Mesendoderm (in vitro differentiated cells): ENCODE data around the gene SUN3. TPM values are rescaled to one million over a fixed set of nuclear protein-coding genes. Genes with fewer than 3 reads are reported as not detected.

Experiments
- DNase-seq: peaks from one replicate; pipeline ENCODE4 v3.0.0; 2013
- H2AK5ac ChIP-seq: 2 replicates; pipeline ENCODE4 v1.6.1; 2013; ENCODE audit warnings: low read length, inconsistent platforms
- H2BK120ac ChIP-seq: 2 replicates; pipeline ENCODE4 v1.6.1; 2013; ENCODE audit warnings: low read depth, mild to moderate bottlenecking, low read length, moderate library complexity, mixed read lengths
- H2BK15ac ChIP-seq: replicated peaks from 2 replicates; pipeline ENCODE4 v1.6.1; 2013; ENCODE audit warnings: low read depth, mild to moderate bottlenecking, moderate library complexity
- H2BK5ac ChIP-seq: 2 replicates; pipeline ENCODE4 v1.6.1; 2013; ENCODE audit warnings: low read length, inconsistent platforms
- H3K18ac ChIP-seq: 2 replicates; pipeline ENCODE4 v1.6.1; 2013; ENCODE audit warnings: mild to moderate bottlenecking, low read length, mixed read lengths
- H3K23ac ChIP-seq: one replicate; pipeline ENCODE4 v1.6.1; 2013; ENCODE audit warnings: low read length
- H3K27ac ChIP-seq: 2 replicates; pipeline ENCODE4 v1.5.1; 2013; ENCODE audit warnings: low read depth, mild to moderate bottlenecking, inconsistent platforms, low read length, moderate library complexity
- H3K27me3 ChIP-seq: 2 replicates; pipeline ENCODE4 v1.6.1; 2013; ENCODE audit warnings: low read length, control low read depth, mild to moderate bottlenecking, inconsistent platforms; ENCODE audit not compliant: insufficient read depth, poor library complexity
- H3K36me3 ChIP-seq: 2 replicates; pipeline ENCODE4 v1.6.1; 2013; ENCODE audit warnings: low read length, inconsistent platforms; ENCODE audit not compliant: control insufficient read depth, insufficient read depth
- H3K4ac ChIP-seq: one replicate; pipeline ENCODE4 v1.6.1; 2013; ENCODE audit warnings: low read depth, mild to moderate bottlenecking, low read length, moderate library complexity
- H3K4me1 ChIP-seq: 2 replicates; pipeline ENCODE4 v1.6.1; 2013; ENCODE audit warnings: low read depth, low read length, inconsistent platforms; ENCODE audit not compliant: control insufficient read depth
- H3K4me2 ChIP-seq: 2 replicates; pipeline ENCODE4 v1.6.1; 2013; ENCODE audit warnings: low read length
- H3K4me3 ChIP-seq: 2 replicates; pipeline ENCODE4 v1.5.1; 2013; ENCODE audit warnings: mild to moderate bottlenecking, low read length
- H3K56ac ChIP-seq: one replicate; pipeline ENCODE4 v1.6.1; 2013; ENCODE audit warnings: low read length
- H3K79me1 ChIP-seq: 2 replicates; pipeline ENCODE4 v1.6.1; 2013; ENCODE audit warnings: low read length, inconsistent platforms
- H3K79me2 ChIP-seq: 2 replicates; pipeline ENCODE4 v1.6.1; 2013; ENCODE audit warnings: mild to moderate bottlenecking, low read length; ENCODE audit not compliant: control insufficient read depth, insufficient read depth
- H3K9ac ChIP-seq: 2 replicates; pipeline ENCODE4 v1.6.1; 2013; ENCODE audit warnings: low read length, inconsistent platforms
- H4K5ac ChIP-seq: one replicate; pipeline ENCODE4 v1.6.1; 2013; ENCODE audit warnings: low read length
- H4K8ac ChIP-seq: one replicate; pipeline ENCODE4 v1.6.1; 2013; ENCODE audit warnings: low read depth, mild to moderate bottlenecking, control low read depth, low read length, moderate library complexity
- WGBS: extraction: QIAGEN DNeasy Blood & Tissue Kit; methylation state at CpG from one replicate; pipeline ENCODE4 v1.1.7; 2013; ENCODE audit warnings: low lambda C conversion rate, missing lambda C conversion rate; ENCODE audit not compliant: insufficient coverage; ENCODE audit errors: extremely low coverage; 5-methylcytosine and 5-hydroxymethylcytosine counted together
- polyA plus RNA-seq, 2 experiments: library from polyadenylated mRNA; stranded (reverse); fragments of 200-250 nt; gene quantifications; one replicate each; pipeline ENCODE4 v1.2.3, GENCODE V29; 2013

SUN3 gene, protein sequence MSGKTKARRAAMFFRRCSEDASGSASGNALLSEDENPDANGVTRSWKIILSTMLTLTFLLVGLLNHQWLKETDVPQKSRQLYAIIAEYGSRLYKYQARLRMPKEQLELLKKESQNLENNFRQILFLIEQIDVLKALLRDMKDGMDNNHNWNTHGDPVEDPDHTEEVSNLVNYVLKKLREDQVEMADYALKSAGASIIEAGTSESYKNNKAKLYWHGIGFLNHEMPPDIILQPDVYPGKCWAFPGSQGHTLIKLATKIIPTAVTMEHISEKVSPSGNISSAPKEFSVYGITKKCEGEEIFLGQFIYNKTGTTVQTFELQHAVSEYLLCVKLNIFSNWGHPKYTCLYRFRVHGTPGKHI
- polyA plus RNA-seq (2013, experiment 1 of 2): 0.13 TPM
- 0.10 TPM for polyA plus RNA-seq (2013, experiment 2 of 2)

DNA sequence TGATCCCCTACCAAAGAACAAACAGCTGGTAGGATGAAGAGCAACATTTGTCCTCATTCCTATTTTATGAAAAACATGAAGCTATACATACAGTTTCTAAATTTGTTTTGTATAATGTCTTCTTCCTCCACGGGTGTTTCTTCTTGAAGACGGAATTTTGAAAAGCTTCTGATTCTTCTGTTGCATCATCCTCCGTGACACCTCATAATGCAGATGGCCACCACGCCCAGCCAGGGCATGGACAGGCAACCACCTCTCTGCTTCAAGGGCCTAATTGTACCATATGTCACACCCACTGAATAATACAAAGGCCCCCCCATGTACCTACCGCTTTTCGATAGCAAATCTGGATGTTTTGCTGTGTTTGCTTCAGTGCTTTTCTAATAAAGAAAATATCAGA lies at the start of gene SUN3:
Gene SUN3, minus strand, starts transcription at position 170 of the 400 bp plus-strand sequence. Its CDS starts 169 bp downstream, at position 1.
- H3K27ac ChIP-seq: no peak within 1 kb of the TSS
- no peaks in the 10 kb centered on the region for H3K79me1 ChIP-seq
- no CpG with 5 or more reads among the region's 6 CpGs for WGBS
- no peak within 1 kb of the TSS for H3K23ac ChIP-seq
- H4K5ac ChIP-seq: no peak within 1 kb of the TSS
- no peak within 1 kb of the TSS for H3K4me3 ChIP-seq
- no peak within 1 kb of the TSS for H2BK15ac ChIP-seq
- H3K36me3 ChIP-seq: no peaks in the 10 kb centered on the region
- H3K79me2 ChIP-seq: no peaks in the 10 kb centered on the region
- no peaks in the 10 kb centered on the region for H3K27me3 ChIP-seq
- no peak within 1 kb of the TSS for H3K9ac ChIP-seq
- no peak within 1 kb of the TSS for H3K18ac ChIP-seq
- H2BK5ac ChIP-seq: no peak within 1 kb of the TSS
- no peaks in the 10 kb centered on the region for H3K4me1 ChIP-seq
- DNase-seq: no peak
- no peak within 1 kb of the TSS for H2AK5ac ChIP-seq
- H4K8ac ChIP-seq: no peak within 1 kb of the TSS
- no peak within 1 kb of the TSS for H3K4me2 ChIP-seq
- H3K56ac ChIP-seq: peak within 1 kb of the TSS; percentile 10
- H2BK120ac ChIP-seq: no peak within 1 kb of the TSS
- no peak within 1 kb of the TSS for H3K4ac ChIP-seq

DNA sequence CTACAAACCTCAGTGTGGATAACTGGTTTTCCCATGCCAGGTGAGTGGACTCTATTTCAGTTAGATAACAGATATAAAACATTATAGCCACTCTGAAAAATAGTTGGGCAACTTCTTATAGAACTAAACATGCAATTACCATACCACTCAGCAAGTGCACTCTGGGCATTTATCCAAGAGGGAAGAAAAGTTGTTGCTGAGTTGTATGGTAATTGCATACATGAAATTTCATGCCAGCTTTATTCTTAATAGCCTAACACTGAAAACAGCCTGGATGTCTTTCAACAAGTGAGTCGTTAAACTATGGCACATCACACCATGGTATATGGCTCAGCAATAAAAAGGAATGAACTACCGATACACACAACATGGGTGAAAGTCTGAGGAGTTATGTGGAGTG lies 49.6 kb upstream of the SUN3 start:
- no peak overlapping the region for H3K4me2 ChIP-seq
- H3K27me3 ChIP-seq: no peaks in the 10 kb centered on the region
- H3K56ac ChIP-seq: no peak overlapping the region
- no peak overlapping the region for H4K8ac ChIP-seq
- H3K4ac ChIP-seq: peak overlapping the region; percentile 48
- no CpG with 5 or more reads among the region's 2 CpGs for WGBS
- no peaks in the 10 kb centered on the region for H3K4me1 ChIP-seq
- no peak overlapping the region for H3K23ac ChIP-seq
- H3K36me3 ChIP-seq: no peaks in the 10 kb centered on the region
- no peak overlapping the region for H3K27ac ChIP-seq
- no peak overlapping the region for H3K9ac ChIP-seq
- H3K18ac ChIP-seq: no peak overlapping the region
- no peak overlapping the region for H2BK15ac ChIP-seq
- no peak for DNase-seq
- H3K4me3 ChIP-seq: no peak overlapping the region
- no peak overlapping the region for H2BK120ac ChIP-seq
- H3K79me2 ChIP-seq: no peaks in the 10 kb centered on the region
- no peak overlapping the region for H4K5ac ChIP-seq
- H2BK5ac ChIP-seq: no peak overlapping the region
- no peaks in the 10 kb centered on the region for H3K79me1 ChIP-seq
- H2AK5ac ChIP-seq: no peak overlapping the region

DNA sequence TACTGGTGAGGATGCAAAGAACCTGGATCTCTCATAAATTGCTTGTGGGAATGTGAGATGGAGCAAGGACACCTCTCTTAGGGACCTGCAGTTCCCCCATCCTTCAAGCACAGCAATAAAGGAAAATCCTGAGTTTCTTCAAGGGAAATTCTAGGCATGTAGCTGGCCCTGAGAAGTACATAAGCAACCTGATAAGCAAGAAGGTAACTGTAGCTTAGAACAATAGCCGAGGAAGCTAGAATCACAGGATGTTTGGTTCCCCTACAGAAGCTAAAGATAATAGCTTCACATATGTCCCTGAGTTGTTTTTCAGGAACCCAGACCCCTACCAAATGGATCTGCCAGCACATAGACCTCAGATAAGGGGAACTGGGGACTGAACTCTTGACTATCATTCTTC lies 48.5 kb upstream of the SUN3 start:
- no peak overlapping the region for H3K4me2 ChIP-seq
- no peaks in the 10 kb centered on the region for H3K79me2 ChIP-seq
- peak overlapping the region; percentile 23 for H3K27ac ChIP-seq
- no peak overlapping the region for H4K5ac ChIP-seq
- H3K4me1 ChIP-seq: no peaks in the 10 kb centered on the region
- no peak overlapping the region for H2BK5ac ChIP-seq
- DNase-seq: peak; percentile 67
- no peaks in the 10 kb centered on the region for H3K36me3 ChIP-seq
- H3K23ac ChIP-seq: no peak overlapping the region
- H3K18ac ChIP-seq: no peak overlapping the region
- H3K79me1 ChIP-seq: no peaks in the 10 kb centered on the region
- H4K8ac ChIP-seq: no peak overlapping the region
- H3K56ac ChIP-seq: no peak overlapping the region
- no peak overlapping the region for H2AK5ac ChIP-seq
- no peak overlapping the region for H3K9ac ChIP-seq
- no peak overlapping the region for H2BK15ac ChIP-seq
- H3K4me3 ChIP-seq: no peak overlapping the region
- no CpG with 5 or more reads among the region's 1 CpG for WGBS
- H2BK120ac ChIP-seq: peak overlapping the region; percentile 73
- no peak overlapping the region for H3K4ac ChIP-seq
- no peaks in the 10 kb centered on the region for H3K27me3 ChIP-seq

DNA sequence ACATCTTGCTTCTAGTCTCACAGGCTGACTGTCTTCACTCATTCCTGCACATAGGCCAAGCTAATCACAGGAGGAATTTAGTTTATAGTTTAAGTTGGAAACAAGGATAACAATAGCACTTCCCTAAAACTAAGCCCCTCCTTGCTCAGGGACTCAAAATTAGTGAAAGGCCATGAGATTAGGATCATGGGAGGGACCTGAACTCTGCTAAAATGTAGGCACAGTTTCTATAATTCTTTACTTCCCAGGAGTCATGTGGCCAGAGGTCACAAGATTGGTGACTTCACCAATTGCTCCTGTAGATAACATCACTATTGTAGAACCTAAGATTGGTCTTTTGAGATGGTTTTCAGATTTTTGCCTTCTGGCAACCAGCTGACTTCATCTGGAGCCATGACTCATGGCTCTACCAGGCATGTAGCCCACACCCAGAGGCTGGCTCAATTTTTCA lies 45.3 kb upstream of the SUN3 start:
- no peak overlapping the region for H2AK5ac ChIP-seq
- no peak overlapping the region for H2BK120ac ChIP-seq
- no peak overlapping the region for H3K27ac ChIP-seq
- no peaks in the 10 kb centered on the region for H3K27me3 ChIP-seq
- H3K79me2 ChIP-seq: no peaks in the 10 kb centered on the region
- no peak overlapping the region for H3K4me2 ChIP-seq
- no peak overlapping the region for H3K4me3 ChIP-seq
- DNase-seq: no peak
- H3K18ac ChIP-seq: no peak overlapping the region
- H3K79me1 ChIP-seq: no peaks in the 10 kb centered on the region
- no peak overlapping the region for H4K8ac ChIP-seq
- no peaks in the 10 kb centered on the region for H3K36me3 ChIP-seq
- no peak overlapping the region for H2BK5ac ChIP-seq
- no peak overlapping the region for H3K9ac ChIP-seq
- H4K5ac ChIP-seq: no peak overlapping the region
- no peaks in the 10 kb centered on the region for H3K4me1 ChIP-seq
- no peak overlapping the region for H2BK15ac ChIP-seq
- no peak overlapping the region for H3K56ac ChIP-seq
- H3K4ac ChIP-seq: no peak overlapping the region
- H3K23ac ChIP-seq: no peak overlapping the region

DNA sequence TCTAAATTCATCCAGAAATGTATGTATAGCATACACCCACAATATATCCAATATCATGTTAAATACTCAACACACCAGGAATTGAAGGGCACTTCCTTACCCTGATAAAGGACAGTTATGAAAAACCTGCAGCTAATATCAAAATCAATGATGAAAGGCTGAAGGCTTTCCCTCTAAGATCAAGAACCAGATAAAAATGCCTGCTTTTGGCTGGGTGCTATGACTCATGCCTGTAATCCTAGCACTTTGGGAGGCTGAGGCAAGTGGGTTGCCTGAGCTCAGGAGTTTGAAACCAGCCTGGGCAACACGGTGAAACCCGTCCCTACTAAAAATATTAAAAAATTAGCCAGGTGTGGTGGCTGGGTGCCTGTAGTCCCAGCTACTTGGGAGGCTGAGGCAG lies 38.6 kb upstream of the SUN3 start:
- Histone ChIP-seq H3K4ac (no peak overlapping the region), H3K79me1 (no peaks in the 10 kb centered on the region), H3K36me3 (no peaks in the 10 kb centered on the region), H3K4me3 (no peak overlapping the region), H2BK15ac (no peak overlapping the region), H3K18ac (no peak overlapping the region), H3K23ac (no peak overlapping the region), H2AK5ac (no peak overlapping the region), H3K79me2 (no peaks in the 10 kb centered on the region), H3K27me3 (no peaks in the 10 kb centered on the region), H3K27ac (no peak overlapping the region), H2BK5ac (no peak overlapping the region), H4K8ac (no peak overlapping the region), H3K4me1 (no peaks in the 10 kb centered on the region), H3K4me2 (no peak overlapping the region), H3K9ac (no peak overlapping the region), H2BK120ac (no peak overlapping the region), H4K5ac (no peak overlapping the region), H3K56ac (no peak overlapping the region)
- no CpG with 5 or more reads among the region's 2 CpGs for WGBS
- DNase-seq: no peak

DNA sequence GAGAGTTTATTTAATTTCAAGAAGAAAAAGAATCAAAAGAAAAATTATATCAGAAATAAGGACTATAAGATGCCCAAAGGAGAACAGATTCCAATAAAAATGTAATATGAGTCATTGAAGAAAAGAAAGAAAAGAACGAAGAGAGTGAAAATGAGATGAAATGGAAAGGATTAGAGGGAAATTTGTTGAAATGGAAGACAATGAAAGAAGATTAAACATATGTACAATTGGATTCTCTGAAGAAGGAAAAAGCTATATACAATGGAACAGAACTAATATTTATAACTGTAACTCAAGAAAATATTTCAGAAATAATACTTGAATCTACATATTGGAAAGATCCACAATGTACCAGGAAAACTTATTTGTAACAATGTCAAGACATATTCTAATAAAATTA lies 35.1 kb upstream of the SUN3 start:
- no peak overlapping the region for H2BK5ac ChIP-seq
- no peaks in the 10 kb centered on the region for H3K79me1 ChIP-seq
- H3K79me2 ChIP-seq: no peaks in the 10 kb centered on the region
- no peak overlapping the region for H4K8ac ChIP-seq
- H2BK15ac ChIP-seq: no peak overlapping the region
- H3K27me3 ChIP-seq: no peaks in the 10 kb centered on the region
- H3K56ac ChIP-seq: no peak overlapping the region
- no peak overlapping the region for H3K23ac ChIP-seq
- H3K4me2 ChIP-seq: no peak overlapping the region
- H3K27ac ChIP-seq: no peak overlapping the region
- no peak overlapping the region for H3K9ac ChIP-seq
- no peak overlapping the region for H2BK120ac ChIP-seq
- no peaks in the 10 kb centered on the region for H3K4me1 ChIP-seq
- 100% methylated on average over 1 of the region's 1 CpG for WGBS
- DNase-seq: no peak
- H2AK5ac ChIP-seq: no peak overlapping the region
- no peak overlapping the region for H3K4ac ChIP-seq
- H4K5ac ChIP-seq: no peak overlapping the region
- no peaks in the 10 kb centered on the region for H3K36me3 ChIP-seq
- H3K18ac ChIP-seq: no peak overlapping the region
- H3K4me3 ChIP-seq: no peak overlapping the region
